ENCODE data around the gene AFG1L. TPM values are rescaled to one million over a fixed set of nuclear protein-coding genes. Genes with fewer than 3 reads are reported as not detected.

Gene AFG1L
- total RNA-seq, 1 experiment from 2014 or later, result 8.2 TPM

DNA sequence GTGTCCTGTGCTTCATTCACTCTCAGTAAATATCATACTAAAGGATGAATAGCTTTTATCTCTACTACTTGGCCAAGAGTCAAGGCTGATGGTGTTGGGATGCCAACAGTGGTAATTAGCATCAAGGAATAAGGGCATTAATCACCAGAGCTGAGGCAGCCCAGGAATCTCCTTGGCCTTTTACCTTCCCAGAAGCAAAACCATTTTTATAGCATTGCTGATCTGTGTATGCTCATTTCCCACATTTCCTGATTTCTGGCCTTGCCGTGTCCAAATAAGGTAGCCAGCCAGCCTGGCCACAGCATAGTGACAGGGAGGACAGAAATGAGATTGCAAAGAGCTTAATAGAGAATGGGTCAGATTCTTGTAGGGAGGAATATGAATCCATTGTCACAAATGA is 189.2 kb downstream of the AFG1L start:
- H3K9me3 Mint-ChIP-seq (ENCODE audit: unreplicated experiment), result no peaks in the 10 kb centered on the region
- POLR2A ChIA-PET, result no interaction called here
- CTCF ChIA-PET, result interaction anchor here (0.5 to 3.7 kb wide), 2 partner anchors 8 to 370 kb away, joined by 4 to 17 read pairs; no protein-coding TSS in a partner anchor

DNA sequence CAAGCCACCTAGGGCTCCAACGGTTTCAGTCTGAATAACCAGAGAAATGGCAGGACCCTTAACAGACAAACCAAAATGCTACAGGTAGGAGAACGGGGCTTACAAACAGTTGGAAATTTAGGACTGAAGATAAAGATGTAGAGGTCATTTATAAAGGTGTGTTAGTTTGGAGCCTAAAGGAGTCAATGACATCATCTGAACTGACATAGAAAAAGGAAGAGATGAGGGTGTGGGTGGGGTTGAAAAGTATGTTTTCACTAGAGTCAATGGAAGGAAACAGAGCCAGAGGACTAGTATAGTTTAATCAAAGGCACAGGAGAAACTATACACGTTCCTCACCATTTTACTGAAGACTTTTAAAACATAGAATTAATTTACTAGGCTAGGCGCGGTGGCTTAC is 194.8 kb downstream of the AFG1L start:
- Mint-ChIP-seq H3K27me3 (ENCODE audit: insufficient read depth, unreplicated experiment) (no peaks in the 10 kb centered on the region), H3K4me1 (ENCODE audit: insufficient read depth, unreplicated experiment) (no peaks in the 10 kb centered on the region), H3K4me3 (ENCODE audit: unreplicated experiment) (no peak overlapping the region), H3K36me3 (ENCODE audit: insufficient read depth, unreplicated experiment) (peaks cover 11% of the 10 kb centered on the region), H3K9me3 (ENCODE audit: unreplicated experiment) (no peaks in the 10 kb centered on the region), H3K27ac (ENCODE audit: low read depth, unreplicated experiment) (no peak overlapping the region)
- ChIA-PET CTCF (no interaction called here), POLR2A (interaction anchor here (1.5 kb wide), 1 partner anchor 35 kb away, joined by 4 read pairs; no protein-coding TSS in a partner anchor)
- intact Hi-C loops (cut with micrococcal nuclease), result no loop called here
- BruUV-seq (replicated peaks), result no TSS peak
- no peak for DNase-seq (ENCODE audit: unreplicated experiment)
- TF ChIP-seq, protein P1, sequence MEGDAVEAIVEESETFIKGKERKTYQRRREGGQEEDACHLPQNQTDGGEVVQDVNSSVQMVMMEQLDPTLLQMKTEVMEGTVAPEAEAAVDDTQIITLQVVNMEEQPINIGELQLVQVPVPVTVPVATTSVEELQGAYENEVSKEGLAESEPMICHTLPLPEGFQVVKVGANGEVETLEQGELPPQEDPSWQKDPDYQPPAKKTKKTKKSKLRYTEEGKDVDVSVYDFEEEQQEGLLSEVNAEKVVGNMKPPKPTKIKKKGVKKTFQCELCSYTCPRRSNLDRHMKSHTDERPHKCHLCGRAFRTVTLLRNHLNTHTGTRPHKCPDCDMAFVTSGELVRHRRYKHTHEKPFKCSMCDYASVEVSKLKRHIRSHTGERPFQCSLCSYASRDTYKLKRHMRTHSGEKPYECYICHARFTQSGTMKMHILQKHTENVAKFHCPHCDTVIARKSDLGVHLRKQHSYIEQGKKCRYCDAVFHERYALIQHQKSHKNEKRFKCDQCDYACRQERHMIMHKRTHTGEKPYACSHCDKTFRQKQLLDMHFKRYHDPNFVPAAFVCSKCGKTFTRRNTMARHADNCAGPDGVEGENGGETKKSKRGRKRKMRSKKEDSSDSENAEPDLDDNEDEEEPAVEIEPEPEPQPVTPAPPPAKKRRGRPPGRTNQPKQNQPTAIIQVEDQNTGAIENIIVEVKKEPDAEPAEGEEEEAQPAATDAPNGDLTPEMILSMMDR (IDR thresholded peaks at IDR 0.05; ENCODE audit: unreplicated experiment), result no peak

More for the DNA sequence above, 189.2 kb downstream of the AFG1L start:
- Mint-ChIP-seq H3K36me3 (ENCODE audit: insufficient read depth, unreplicated experiment) (peaks cover 16% of the 10 kb centered on the region), H3K4me3 (ENCODE audit: unreplicated experiment) (no peak overlapping the region), H3K27me3 (ENCODE audit: insufficient read depth, unreplicated experiment) (no peaks in the 10 kb centered on the region), H3K4me1 (ENCODE audit: insufficient read depth, unreplicated experiment) (no peaks in the 10 kb centered on the region), H3K27ac (ENCODE audit: low read depth, unreplicated experiment) (no peak overlapping the region)
- BruUV-seq (replicated peaks), result no TSS peak
- TF ChIP-seq, protein P1 (IDR thresholded peaks at IDR 0.05; ENCODE audit: unreplicated experiment), result no peak
- no peak for DNase-seq (ENCODE audit: unreplicated experiment)
- intact Hi-C loops (cut with micrococcal nuclease), result no loop called here

DNA sequence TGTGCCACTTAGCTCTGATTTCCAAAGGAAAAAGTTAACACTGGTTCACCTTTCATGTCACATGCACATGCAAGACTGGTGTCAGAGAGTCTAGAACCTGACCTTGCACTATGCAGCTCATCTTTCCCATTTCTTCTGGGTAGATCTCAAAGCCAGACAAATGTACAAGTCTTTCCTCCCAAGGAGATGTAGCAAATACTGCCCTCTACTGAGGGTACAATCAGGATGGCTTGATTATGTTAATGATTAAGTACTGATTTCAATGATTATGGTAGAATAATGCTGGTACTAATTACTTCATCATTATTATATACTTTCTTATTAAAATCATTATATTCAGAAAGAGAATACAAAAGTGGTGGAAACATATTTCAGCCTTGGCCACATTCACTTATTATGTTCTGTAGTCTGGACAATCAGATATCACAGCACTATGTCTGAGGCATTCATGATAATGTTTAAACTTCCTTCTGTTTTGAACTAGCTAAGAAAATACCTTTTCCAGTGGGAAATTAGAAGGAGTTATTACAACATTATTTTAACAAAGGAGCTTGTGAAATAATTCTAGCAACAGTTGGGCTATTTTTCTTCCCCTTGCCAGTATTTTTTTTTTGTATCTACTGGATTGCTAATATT is 197.4 kb downstream of the AFG1L start:
- ChIA-PET CTCF (interaction anchor here (0.5 to 2.9 kb wide), 68 partner anchors 9 to 594 kb away, joined by 3 to 43 read pairs (median 4); partner anchors contain the start of gene OSTM1), POLR2A (interaction anchor here (0.6 to 1.7 kb wide), 7 partner anchors 54 to 1353 kb away, joined by 3 to 8 read pairs (median 3); partner anchors contain the start of gene SNX3)
- no peak overlapping the region for H3K27ac Mint-ChIP-seq (ENCODE audit: low read depth, unreplicated experiment)
- no peaks in the 10 kb centered on the region for H3K4me1 Mint-ChIP-seq (ENCODE audit: insufficient read depth, unreplicated experiment)
- no peak overlapping the region for H3K4me3 Mint-ChIP-seq (ENCODE audit: unreplicated experiment)
- TF ChIP-seq, protein P1 (IDR thresholded peaks at IDR 0.05; ENCODE audit: unreplicated experiment), result peak; percentile 57
- intact Hi-C loops (cut with micrococcal nuclease), result loop anchor here (1.0 kb wide), 2 partner anchors 231 to 379 kb away; partner anchors contain the start of gene SNX3
- no peaks in the 10 kb centered on the region for H3K9me3 Mint-ChIP-seq (ENCODE audit: unreplicated experiment)
- H3K27me3 Mint-ChIP-seq (ENCODE audit: insufficient read depth, unreplicated experiment), result no peaks in the 10 kb centered on the region
- peak; percentile 59 for DNase-seq (ENCODE audit: unreplicated experiment)
- BruUV-seq (replicated peaks), result no TSS peak
- peaks cover 11% of the 10 kb centered on the region for H3K36me3 Mint-ChIP-seq (ENCODE audit: insufficient read depth, unreplicated experiment)

DNA sequence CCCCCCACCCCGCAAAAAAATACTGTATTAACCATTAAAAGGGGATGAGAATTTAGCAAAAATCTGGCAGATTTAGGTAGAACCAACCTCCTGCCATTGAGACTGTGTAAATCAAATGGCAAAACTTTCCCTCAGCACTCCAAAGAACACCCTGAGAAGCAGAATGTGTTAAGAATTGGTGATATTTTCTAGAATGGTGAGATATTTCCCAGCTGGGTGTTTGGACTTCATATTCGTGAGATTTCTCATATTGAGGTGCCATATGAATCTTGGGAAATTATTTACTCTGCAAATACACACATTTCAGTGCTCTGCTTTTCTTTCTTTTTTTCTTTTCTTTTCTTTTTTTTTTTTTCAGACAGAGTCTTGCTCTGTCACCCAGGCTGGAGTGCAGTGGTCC is 199.6 kb downstream of the AFG1L start:
- no peaks in the 10 kb centered on the region for H3K9me3 Mint-ChIP-seq (ENCODE audit: unreplicated experiment)
- POLR2A ChIA-PET, result no interaction called here
- CTCF ChIA-PET, result interaction anchor here (2.0 kb wide), 1 partner anchor 382 kb away, joined by 8 read pairs; no protein-coding TSS in a partner anchor
- no peaks in the 10 kb centered on the region for H3K4me1 Mint-ChIP-seq (ENCODE audit: insufficient read depth, unreplicated experiment)
- TF ChIP-seq, protein P1 (IDR thresholded peaks at IDR 0.05; ENCODE audit: unreplicated experiment), result no peak
- H3K27me3 Mint-ChIP-seq (ENCODE audit: insufficient read depth, unreplicated experiment), result no peaks in the 10 kb centered on the region
- H3K36me3 Mint-ChIP-seq (ENCODE audit: insufficient read depth, unreplicated experiment), result no peaks in the 10 kb centered on the region
- no peak overlapping the region for H3K27ac Mint-ChIP-seq (ENCODE audit: low read depth, unreplicated experiment)
- no peak overlapping the region for H3K4me3 Mint-ChIP-seq (ENCODE audit: unreplicated experiment)
- DNase-seq (ENCODE audit: unreplicated experiment), result no peak
- no TSS peak for BruUV-seq (replicated peaks)
- intact Hi-C loops (cut with micrococcal nuclease), result no loop called here

All from MCF 10A (cell line).